GM10248 (cell line): ENCODE data around the gene TRIM41.
A peak's percentile ranks its signal among the peaks of the same experiment; 100 is the strongest.

Source experiments
- CTCF ChIA-PET: fragments of 300-600 bp; sonication (Branson Sonifier 250); formaldehyde crosslinking; extraction: SDS; loops from one replicate; lab custom pipeline; 2021; ENCODE audit warnings: antibody characterized with exemption; lab: Yijun Ruan, JAX
- POLR2A ChIA-PET: fragments of 350-650 bp; sonication (Branson Sonifier 250); formaldehyde crosslinking; extraction: SDS; loops from one replicate; lab custom pipeline; 2020; ENCODE audit warnings: antibody characterized with exemption; lab: Yijun Ruan, JAX
- DNase-seq: peaks from one replicate; pipeline ENCODE4 v3.0.0; 2012; ENCODE audit errors: extremely low spot score
- TF ChIP-seq, protein P1 (sequence below): IDR thresholded peaks from 2 replicates; pipeline ENCODE4 v1.5.1; 2012; ENCODE audit warnings: mild to moderate bottlenecking, low read depth; ENCODE audit errors: extremely low read depth, missing control alignments, control extremely low read depth

TRIM41 gene

DNA sequence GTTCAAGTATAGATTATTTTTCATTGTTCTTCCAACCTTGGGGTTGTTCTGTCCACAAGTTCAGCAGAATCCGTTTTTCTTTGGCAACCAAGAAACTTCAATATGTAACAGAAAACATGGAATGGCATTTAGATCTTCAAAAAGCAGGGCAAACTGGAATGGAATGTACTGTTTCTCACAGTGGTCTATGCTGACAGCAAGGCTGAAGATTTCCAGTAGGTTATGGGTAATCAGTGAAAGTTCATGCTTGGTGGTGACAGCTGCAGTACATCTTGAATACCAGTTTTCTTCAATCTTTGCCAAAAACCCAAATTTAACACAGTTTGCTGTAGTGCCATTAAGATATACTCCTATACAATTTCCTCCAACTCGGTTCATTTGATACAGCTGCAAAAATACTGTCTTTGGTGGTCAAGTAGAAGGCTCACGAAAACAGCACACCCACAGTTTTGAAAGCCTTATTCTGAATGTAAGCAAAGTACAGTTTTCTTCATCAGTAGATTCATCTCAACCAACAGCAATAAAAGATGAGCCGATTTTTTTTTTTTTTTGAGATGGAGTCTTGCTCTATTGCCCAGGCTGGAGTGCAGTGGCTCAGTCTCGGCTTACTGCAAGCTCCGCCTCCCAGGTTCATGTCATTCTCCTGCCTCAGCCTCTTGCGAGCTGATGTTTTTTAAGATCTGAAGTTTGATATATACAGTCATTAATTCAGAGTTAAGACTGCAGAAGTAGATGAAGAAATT lies 32.9 kb downstream of the TRIM41 start:
- POLR2A ChIA-PET: no interaction called here
- CTCF ChIA-PET: interaction anchor here (1.2 to 2.0 kb wide), 2 partner anchors 11 to 25 kb away, joined by 3 to 8 read pairs; partner anchors contain the start of gene RACK1
- no peak for DNase-seq
- TF ChIP-seq, protein P1, sequence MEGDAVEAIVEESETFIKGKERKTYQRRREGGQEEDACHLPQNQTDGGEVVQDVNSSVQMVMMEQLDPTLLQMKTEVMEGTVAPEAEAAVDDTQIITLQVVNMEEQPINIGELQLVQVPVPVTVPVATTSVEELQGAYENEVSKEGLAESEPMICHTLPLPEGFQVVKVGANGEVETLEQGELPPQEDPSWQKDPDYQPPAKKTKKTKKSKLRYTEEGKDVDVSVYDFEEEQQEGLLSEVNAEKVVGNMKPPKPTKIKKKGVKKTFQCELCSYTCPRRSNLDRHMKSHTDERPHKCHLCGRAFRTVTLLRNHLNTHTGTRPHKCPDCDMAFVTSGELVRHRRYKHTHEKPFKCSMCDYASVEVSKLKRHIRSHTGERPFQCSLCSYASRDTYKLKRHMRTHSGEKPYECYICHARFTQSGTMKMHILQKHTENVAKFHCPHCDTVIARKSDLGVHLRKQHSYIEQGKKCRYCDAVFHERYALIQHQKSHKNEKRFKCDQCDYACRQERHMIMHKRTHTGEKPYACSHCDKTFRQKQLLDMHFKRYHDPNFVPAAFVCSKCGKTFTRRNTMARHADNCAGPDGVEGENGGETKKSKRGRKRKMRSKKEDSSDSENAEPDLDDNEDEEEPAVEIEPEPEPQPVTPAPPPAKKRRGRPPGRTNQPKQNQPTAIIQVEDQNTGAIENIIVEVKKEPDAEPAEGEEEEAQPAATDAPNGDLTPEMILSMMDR: no peak

DNA sequence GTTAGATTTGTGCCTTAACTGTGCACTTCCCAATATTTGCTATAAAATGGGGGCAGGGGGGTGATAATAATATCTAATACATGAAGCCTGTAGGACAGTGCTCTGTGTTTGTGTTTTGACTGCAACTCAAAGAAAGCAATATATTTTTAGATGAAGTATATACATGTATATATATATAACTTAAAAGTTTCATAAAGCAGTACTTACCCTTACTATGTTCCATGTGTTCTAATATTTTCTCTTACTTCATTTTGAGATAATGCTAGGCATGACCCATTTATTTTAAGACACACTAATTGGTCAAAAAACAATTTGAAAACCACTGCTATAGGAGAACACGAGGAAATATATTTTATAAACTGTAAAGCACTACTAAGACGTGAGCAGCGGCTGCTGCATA lies 35.5 kb downstream of the TRIM41 start:
- ChIA-PET CTCF (interaction anchor here (2.7 kb wide), 1 partner anchor 8 kb away, joined by 10 read pairs; no protein-coding TSS in a partner anchor), POLR2A (no interaction called here)
- DNase-seq: no peak
- TF ChIP-seq, protein P1: no peak

DNA sequence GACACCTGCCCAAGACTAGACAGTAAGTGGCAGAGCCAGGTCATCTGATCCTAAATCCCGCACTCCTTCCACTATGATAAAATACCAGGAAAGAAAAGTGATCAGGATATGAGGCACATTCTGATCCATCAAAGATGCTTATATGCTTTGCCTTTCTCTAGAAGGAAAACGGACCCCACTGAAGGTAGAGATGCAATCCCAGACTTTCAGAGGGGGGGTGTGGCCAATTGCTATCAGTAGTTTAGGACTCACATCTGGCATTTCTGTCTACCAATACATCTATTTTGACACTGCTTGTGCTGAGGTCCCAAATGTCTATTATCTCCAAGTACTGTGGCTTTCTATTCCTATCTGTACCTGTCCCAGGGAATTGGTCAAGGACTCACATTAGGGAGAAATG lies 36.2 kb downstream of the TRIM41 start:
- TF ChIP-seq, protein P1: no peak
- POLR2A ChIA-PET: no interaction called here
- no peak for DNase-seq
- CTCF ChIA-PET: interaction anchor here (2.7 kb wide), 1 partner anchor 9 kb away, joined by 10 read pairs; no protein-coding TSS in a partner anchor

DNA sequence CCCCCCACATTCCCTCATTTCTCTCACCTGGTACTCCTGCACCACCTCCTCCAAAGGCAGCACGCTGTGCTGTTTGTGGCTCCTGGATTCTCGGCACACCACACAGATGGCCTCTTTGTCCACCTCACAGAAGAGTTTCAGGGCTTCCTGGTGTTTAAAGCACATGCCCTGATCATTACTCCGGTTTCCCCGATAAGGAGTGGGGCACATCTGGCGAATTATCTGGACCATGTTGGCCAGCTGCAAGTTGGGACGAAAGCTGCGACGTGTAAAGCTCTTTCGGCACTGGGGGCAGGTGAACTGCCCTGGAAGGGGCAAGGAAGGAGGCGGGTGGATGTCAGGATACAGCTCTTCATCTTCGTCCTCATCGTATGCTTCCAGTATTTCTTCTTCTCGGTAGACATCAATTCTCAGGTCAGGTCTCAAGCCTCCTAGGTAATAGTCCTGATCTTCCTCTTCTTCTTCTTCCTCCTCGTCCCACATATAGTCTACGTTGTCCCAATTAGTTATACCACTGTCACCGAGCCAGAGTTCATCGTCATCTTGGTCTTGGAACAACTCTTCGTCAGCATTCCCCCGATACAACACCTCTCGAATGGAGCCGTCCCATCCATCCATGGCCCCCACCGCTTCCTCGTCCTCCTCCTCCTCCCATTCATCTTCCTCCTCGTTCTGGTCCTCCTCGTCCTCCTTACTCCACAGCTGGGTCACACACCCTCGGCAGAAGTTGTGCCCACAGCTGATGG lies 37.1 kb downstream of the TRIM41 start:
- ChIA-PET POLR2A (interaction anchor here (0.8 to 1.6 kb wide), 5 partner anchors 8 to 55 kb away, joined by 3 to 4 read pairs (median 3); partner anchors contain the start of gene TRIM7), CTCF (interaction anchor here (0.7 to 3.2 kb wide), 6 partner anchors 8 to 75 kb away, joined by 3 to 12 read pairs (median 6); no protein-coding TSS in a partner anchor)
- no peak for DNase-seq
- TF ChIP-seq, protein P1: no peak

DNA sequence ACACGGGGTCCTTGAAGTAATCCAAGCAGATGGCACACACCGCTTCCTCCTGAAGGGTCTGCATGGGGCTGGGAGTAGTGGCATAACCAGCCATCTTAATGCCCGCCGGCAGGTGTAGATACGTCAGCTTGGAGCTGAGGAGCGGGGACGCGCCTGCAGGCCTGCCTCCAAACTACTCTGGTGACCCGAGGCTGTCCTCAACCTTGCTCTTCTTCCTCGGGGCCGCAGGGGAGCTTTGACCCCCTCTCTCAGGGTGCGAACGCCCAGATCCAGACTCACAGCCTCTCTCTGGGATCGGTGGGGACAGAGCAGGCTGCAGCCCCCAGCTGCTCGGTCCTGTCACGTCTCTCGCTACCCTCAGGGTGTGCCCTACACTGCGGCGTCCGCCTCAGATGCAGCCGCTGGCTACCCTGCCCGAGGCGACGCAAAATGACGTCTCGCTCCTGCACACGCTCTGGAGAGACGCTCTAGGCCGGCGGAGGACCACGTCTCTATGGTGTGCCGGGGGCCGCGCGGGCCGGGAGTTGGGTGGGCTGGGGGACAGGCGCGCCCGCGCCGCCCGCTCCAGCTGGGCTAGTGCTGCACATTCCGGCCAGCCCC lies 37.7 kb downstream of the TRIM41 start, which contains the start of gene TRIM52:
TSS of gene TRIM52 (minus strand) at position 424 of the 600 bp plus-strand sequence. CDS start at position 94, 330 bp downstream.
- CTCF ChIA-PET: interaction anchor here (1.0 to 3.2 kb wide), 7 partner anchors 8 to 80 kb away, joined by 3 to 12 read pairs (median 4); no protein-coding TSS in a partner anchor
- DNase-seq: peak; percentile 90
- TF ChIP-seq, protein P1: no peak
- POLR2A ChIA-PET: interaction anchor here (0.6 to 1.6 kb wide), 7 partner anchors 9 to 430 kb away, joined by 3 to 6 read pairs (median 3); partner anchors contain the start of gene TRIM7
